Measurements from ENCODE around the gene SLC6A17.

- TF ChIP-seq CTCF (IDR thresholded peaks at IDR 0.05; ENCODE audit: low read length): no peak
- no peak for TF ChIP-seq EZH2 (IDR thresholded peaks at IDR 0.05; ENCODE audit: borderline replicate concordance, low read length)
Observed at GRCh38 chr1:110125810-110126209, 24.5 kb upstream of the SLC6A17 start.
